Hepatocyte (in vitro differentiated cells): Measurements from ENCODE around the gene MDM4.

Source experiments
- EZH2 ChIP-seq: fragments of 200-600 bp; sonication (generic); IDR thresholded peaks from 2 replicates; pipeline ENCODE4 v1.6.1; 2016; ENCODE audit warnings: antibody characterized with exemption, mild to moderate bottlenecking, borderline replicate concordance
- TF ChIP-seq, protein P1 (sequence below): fragments of 200-600 bp; sonication (generic); IDR thresholded peaks from 2 replicates; pipeline ENCODE4 v1.5.1; 2016; ENCODE audit warnings: antibody characterized with exemption, mild to moderate bottlenecking; ENCODE audit not compliant: poor library complexity

DNA sequence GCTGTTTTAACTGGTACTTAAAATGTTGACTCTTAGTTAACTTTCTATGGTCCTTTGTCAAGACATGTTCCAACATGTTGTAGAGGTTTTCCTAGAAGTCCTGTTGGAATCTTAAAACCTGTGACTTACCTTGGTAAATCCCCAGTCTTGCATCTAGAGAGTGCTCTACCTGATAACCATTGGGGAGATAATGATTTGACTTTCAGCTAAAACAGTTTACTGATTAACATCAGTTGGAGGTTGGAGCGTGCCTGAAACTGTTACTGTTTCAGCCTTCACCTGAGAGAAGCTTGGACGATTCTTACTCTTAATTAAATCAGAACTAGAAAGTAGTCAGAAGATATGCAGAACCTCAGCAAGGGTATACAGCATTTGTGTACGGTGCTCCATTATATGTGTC is 8.8 kb downstream of the MDM4 start:
- TF ChIP-seq, protein P1, sequence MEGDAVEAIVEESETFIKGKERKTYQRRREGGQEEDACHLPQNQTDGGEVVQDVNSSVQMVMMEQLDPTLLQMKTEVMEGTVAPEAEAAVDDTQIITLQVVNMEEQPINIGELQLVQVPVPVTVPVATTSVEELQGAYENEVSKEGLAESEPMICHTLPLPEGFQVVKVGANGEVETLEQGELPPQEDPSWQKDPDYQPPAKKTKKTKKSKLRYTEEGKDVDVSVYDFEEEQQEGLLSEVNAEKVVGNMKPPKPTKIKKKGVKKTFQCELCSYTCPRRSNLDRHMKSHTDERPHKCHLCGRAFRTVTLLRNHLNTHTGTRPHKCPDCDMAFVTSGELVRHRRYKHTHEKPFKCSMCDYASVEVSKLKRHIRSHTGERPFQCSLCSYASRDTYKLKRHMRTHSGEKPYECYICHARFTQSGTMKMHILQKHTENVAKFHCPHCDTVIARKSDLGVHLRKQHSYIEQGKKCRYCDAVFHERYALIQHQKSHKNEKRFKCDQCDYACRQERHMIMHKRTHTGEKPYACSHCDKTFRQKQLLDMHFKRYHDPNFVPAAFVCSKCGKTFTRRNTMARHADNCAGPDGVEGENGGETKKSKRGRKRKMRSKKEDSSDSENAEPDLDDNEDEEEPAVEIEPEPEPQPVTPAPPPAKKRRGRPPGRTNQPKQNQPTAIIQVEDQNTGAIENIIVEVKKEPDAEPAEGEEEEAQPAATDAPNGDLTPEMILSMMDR = no peak
- TF ChIP-seq EZH2 = no peak
